Measurements from ENCODE around the gene TMEM54.

TMEM54 gene

GRCh38 chr1:32881871-32882850, 19.0 kb downstream of the TMEM54 start:
- no peak for DNase-seq (ENCODE audit: low read depth)

DNA sequence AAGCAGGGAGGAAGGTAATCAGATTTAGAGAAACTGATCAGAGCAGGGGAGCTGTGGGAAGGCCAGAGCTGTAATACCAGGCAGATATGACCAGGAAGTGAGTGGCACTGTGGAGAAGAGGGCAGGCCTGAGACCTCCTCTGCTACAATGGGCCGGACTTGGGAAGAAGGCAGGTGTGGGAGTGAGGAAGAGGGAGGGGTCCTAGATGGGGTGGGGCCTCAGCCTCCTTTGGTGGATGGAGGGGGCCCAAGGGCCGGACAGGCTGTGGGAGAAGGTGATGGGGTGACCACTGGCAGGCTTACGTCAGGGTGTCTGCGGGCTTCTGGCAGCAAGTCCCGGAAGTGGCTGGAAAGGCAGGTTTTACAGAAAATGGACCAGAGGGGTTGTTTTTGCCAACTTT, 19.9 kb downstream of the TMEM54 start:
- no peak for DNase-seq (ENCODE audit: low read depth)

- no peak for DNase-seq (ENCODE audit: low read depth)
Measured at GRCh38 chr1:32878637-32879041, 22.6 kb downstream of the TMEM54 start.

DNA sequence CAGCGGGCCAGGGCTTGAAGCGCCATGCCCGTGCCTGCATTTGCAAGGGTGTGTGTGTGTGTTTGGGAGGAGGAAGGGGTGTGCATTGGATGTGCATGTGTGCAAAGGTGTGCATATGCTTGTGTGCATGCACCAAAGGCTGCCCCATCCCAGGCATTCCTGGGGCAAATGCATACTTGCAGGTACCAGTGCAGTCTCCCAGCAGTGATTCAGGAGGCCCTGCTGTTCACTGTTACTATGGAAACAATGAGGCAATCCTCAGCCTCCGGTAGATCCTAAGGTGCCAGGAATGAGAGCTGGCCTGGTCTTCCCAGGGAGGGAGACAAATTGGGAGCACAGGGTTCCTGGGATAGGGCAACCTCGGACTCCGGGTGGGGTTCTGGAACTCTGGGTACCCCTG, 23.0 kb downstream of the TMEM54 start:
- no peak for DNase-seq (ENCODE audit: low read depth)

DNA sequence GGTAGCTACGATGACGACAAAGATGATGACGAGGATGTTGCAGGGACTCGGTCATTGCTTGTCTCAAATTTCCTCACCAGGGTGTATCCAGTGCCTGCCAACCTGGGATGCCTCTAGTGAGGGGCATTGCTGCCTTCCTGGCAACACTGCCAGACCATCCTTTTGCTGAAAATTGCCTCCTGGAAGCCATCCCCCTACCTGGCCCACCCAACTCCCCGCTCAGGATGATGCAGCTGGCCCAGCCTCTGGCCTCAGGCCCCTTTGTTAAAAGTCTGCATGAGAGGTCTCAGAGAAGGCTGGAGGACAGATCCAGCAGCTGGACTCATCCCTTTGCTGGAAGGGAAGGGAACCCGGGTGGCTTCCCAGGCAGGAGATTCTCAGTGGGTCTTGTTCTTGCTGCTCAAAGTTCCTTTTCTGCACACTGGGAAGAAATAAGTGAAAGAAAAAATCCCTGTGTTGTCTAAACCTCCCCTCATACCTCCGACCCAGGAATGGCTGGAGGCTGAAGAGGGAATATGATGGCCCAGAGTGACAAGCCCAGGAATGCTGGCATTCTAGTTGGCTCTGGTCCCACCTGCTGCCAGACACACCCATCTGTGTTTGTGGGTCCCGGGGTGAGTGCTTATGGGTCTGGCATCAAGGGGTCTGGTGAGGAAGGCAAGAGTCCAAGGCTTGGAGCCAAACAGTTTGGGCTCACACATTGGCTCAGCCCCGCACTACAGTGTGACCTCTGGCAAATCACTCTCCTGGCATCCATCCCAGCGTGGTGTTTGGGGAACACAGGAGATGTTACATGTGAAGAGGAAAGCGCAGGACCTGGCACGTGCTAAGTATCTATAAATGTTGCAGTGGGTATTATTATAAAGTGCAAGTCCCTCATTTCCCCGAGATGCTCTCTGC, 23.7 kb downstream of the TMEM54 start:
- DNase-seq (ENCODE audit: low read depth) = no peak

- peak; percentile 45 for DNase-seq (ENCODE audit: low read depth)
Measured at GRCh38 chr1:32876341-32877210, 24.6 kb downstream of the TMEM54 start.

DNA sequence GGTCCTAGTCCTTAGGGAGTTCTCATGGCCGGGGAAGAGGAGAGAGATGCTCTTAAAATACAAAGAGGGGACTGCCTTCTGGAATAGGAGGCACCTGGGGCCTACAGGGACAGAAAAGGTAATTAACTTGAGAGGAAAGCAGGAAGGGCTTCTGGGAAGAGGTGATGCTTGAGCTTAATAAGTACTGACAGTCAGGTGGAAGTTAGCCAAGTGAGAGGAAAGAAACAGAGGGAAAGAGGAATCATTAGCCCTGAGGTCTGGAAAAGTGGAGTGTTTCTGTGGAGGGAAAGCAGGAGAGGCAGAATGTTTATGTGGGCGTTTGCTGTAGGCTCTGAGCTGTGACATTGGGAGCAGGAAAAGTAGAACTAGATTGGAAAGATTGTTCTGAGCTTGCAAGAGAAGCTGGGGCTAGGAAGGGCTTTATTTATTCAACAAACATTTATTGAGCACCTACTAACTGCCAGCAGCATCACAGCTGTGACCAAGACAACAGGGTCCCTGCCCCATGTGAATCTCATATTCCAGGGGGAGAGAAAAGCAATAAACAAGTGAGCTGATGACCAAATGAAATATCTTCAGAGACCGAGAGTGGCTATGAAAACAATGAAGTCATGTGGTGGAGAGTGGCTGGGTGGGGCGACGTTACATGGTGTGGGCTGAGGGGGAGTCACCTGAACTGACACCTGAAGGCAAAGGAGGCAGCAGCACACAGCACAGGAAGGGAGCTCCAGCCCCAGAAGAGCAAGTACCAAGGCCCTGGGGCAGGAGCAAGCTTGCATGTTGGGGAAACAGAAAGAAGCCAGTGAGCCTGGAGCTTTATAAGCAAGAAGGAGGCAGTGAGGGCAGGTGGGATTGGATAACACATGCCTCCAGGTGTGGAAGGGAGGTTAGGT, 26.1 kb downstream of the TMEM54 start:
- DNase-seq (ENCODE audit: low read depth) = no peak

GRCh38 chr1:32873484-32873883, 27.7 kb downstream of the TMEM54 start:
- DNase-seq (ENCODE audit: low read depth) = no peak

- DNase-seq (ENCODE audit: low read depth) = no peak
Measured at GRCh38 chr1:32872192-32872460, 29.1 kb downstream of the TMEM54 start.

GRCh38 chr1:32871364-32872191, 29.6 kb downstream of the TMEM54 start:
- no peak for DNase-seq (ENCODE audit: low read depth)

GRCh38 chr1:32870615-32871363, 30.4 kb downstream of the TMEM54 start, which contains the start of gene FNDC5:
Gene FNDC5 (minus strand): TSS chr1:32870912.
- DNase-seq (ENCODE audit: low read depth) = no peak

- DNase-seq (ENCODE audit: low read depth) = no peak
Measured at GRCh38 chr1:32869923-32870614, 31.1 kb downstream of the TMEM54 start.

DNA sequence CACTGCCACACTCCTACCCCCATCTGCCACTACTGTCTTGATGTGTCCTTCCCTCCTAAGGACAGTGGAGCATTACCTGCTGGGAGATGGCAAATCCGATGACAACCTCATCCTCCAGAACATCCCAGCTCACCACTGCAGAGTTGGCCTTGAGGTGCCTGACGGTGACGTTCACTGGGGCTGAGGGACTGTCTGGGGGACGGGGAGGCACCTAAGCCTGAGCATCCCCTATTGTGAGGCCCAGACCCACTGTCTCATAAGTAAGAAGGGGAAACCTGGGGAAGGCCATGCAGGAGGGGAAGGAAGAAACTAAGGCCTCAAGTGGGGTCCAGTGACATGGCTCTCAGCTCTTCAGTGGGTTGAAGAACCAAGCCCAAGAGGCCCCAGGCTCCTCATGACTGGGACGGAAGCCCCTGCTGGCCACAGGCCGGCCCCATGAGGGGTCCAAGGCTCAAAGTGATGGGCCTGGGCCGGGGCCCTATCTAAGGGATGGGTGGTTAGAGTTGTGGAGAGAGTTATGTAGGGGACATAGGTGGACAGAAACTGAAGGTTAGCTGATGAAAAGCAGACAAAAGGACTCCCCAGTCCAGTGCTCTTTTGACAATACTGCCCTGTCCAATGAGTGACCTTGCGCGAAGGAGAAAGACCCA, 32.3 kb downstream of the TMEM54 start:
- no peak for DNase-seq (ENCODE audit: low read depth)

DNA sequence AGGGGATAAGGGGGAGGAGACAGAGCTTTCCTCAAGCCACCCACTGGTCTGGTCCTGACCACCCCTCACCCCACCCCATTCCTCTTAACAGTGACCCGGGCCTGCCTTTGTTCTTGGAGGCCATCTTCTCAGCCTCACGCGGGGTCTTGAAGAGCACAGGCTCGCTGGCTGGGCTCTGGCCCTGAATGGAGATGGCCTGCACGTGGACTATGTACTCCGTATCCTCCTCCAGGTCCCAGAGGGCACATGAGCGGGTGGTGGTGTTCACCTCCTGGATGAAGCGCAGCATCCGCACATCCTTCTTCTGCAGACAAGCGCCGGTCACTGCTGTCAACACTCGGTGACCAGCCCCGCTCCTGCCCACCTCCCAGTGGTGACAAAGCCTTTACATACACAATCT, 33.1 kb downstream of the TMEM54 start:
- DNase-seq (ENCODE audit: low read depth) = no peak

DNA sequence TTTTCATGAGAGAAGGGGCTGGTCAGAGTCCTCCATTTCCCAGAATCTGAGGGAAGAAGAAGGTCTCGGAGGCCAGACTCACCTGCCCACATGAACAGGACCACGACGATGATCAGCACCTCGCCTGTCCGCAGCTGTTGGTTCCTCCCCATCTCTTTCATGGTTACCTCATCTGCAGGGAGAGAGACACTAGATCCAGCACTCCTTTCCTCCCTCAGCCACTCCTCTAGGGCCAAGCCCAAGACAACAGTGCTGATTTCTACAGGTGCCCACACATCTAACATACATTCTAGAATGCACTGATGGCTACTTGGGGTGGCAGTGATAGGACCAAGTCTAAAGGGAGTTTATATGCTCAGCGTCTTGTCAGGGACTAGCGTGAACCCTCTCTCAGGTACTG, 33.5 kb downstream of the TMEM54 start:
- no peak for DNase-seq (ENCODE audit: low read depth)

DNA sequence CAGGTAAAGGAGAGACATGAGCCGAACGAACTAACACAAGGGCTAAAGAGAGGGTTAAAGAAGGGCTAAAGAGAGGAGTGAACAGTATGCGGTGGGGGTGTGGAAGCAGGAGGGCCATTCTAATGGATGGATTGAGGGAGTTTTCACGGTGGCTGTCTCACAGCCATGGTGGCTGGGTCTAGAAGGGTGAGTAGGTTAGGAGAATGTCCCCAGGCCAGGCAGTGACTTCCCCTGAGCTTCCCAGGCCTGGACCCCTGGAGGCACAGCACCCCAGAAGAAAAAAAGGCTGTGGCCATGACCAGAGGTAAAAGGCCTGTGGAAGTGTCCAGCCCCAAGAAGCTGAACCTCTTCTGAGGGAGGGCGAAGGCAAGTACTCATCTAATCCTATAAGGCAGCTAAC, 34.0 kb downstream of the TMEM54 start:
- no peak for DNase-seq (ENCODE audit: low read depth)

DNA sequence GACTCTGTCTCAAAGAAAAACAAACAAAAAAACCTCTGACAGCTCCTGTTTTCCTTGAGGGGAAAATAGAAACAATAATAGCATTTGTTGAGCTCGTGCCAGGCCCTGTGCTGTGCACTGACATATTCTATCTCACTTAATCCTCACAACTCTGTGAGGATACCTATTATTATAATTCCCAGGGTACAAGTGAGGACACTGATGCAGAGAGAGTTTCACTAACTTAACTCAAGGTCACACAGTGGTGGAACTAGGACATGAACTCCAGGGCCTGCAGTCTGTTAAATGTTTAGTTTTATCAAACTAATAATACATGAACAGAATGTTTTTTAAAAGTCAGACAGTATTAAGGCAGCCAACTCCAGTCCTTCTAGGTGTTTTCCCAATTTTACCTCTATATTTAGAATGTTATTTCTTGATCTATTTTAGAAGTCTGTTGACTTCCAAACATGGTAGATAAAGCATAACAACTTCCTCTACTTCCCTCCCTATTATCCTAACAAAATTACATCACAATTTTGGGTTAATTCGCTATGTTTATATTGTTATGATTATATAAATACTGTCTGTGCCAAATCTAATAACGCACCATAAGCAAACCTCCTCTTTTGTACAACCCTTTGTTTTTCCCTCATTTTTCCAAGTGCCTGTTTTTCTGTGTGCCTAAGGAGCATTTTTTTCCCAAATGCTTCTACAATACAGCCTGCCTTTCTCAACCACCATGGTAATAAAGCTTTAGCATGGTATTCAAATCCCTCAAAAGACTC, 35.4 kb downstream of the TMEM54 start:
- no peak for DNase-seq (ENCODE audit: low read depth)
